ENCODE data around the gene SAMD10.
"Not testable (repeated sequence)": the region's sequence is repeated elsewhere in the genome, so short reads cannot be mapped to it uniquely, and the experiment has no call there.

Gene SAMD10

DNA sequence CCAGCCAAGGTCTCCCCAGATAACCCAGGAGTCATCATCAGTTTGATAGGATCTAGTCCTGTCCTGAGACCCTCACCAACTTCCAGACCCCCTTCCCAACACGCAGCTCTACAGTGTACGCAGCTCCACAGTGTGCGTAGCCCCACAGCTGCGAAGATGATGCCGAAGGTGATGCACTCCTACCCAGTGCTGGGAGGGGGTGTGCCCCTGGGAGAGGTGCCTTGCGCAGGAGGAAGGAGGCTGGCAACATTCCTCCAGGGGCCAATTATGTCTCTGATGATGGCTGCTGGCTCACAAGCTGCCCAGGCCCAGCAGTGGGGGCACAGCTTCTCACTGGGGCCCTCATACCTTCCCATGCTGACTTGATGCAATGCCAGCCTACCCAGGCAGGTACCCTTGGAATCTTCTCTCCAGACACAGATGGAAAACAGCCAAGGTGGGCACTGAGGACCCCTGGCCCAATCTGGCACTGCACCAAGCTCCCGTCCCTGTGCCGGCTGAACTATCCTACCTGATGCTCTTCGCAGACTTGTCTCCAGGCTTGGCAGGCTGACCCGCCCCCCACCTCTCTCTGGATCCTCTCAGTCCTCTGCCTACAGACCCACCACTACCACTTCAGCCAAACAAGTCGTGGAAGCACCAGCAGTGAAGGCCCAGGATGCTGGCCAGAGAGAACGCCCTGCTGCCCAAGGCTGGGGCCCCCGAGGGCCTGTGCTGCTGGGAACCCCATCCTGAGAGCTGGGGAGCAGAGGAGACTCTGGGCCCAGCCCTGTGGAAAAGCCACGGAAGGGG, 11.1 kb downstream of the SAMD10 start:
- DNase-seq = no peak

DNA sequence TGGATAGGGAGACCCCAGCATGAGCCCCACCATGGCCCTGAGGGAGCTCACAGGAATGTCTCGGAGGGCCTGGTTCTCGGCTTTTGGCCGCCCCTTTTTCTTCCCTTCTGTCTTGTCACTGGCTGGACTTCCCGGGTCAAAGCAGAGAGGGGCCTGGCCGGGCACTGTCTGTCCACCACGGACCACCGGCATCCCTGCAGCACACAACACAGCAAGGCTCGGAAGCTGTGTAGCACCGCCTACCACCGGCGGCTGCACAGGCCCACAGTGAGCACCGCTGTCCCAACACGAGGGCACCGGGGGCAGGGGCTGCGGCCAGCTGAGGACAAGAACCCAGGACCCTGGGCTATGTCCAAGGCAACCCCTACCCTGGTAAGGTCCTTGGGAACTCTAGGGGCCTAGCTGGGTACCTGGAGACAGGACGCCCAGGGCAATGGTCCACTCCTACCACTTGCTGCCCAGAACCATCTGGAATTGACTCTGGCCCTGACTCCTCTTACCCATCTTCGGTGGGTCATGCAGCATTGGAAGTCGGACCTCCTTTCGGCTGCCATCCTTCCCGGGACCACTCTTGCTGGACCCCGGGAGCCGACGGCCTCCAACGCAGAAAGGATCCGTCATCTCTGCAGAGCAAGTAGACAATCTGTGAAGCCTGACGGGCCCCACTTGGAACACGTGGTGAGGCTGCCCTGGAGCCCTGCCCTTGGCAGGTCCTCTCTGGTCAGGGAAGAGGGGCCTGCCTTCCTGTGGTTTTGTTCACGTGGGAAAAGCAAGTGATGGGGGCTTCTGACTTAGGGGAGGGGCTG, 11.9 kb downstream of the SAMD10 start:
- no peak for DNase-seq

DNA sequence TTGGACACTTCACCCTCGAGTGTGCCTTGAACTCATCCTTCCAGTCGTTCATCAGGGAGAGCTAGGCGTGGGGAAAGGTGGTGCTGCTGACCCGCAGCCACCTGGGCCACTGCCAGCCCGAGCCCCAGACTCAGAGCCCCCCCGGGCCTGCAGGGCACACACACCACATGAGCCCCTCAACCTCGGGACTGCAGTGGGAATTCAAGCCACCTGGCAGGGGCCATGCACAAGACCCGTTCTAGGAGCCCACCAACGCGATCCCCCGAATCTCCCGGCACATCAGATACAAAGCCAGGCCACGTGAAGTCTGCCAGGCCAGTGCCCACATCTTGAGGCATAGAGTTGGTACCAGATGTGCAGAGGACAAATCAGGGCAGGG, 12.5 kb downstream of the SAMD10 start:
- DNase-seq = no peak

GRCh38 chr20:63966172-63966943, 13.1 kb downstream of the SAMD10 start:
- no peak for DNase-seq

- no peak for DNase-seq
These were observed 15.0 kb downstream of the SAMD10 start for GRCh38 chr20:63964412-63964811.

DNA sequence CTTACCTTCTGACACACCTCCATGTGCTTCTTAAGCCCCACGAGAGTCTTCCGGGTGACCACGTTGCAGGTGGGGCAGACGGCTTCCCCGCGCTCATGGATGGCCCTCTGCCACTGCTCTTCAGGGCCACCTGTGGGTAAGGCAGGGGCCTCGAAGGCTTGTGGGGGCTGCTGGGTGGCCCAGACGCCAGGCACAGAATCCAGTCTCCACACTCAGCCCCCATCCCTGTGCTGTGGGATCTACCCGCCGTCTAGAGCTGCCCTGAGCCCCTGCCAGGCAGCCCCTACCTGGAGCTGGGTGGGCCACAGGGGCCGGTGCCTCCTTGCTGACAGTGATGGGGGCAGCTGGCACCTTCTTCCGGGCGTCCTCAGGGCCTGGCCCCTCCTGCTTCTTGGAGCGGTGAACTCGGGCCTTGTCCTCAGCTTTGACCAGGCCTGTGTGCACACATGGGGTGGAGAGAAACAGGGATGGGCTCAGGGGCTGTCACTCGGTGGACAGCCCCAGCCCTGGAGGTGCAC, 15.6 kb downstream of the SAMD10 start:
- DNase-seq = no peak

- DNase-seq = no peak
These were observed 16.1 kb downstream of the SAMD10 start for GRCh38 chr20:63963348-63963741.

- DNase-seq = no peak
These were observed 16.8 kb downstream of the SAMD10 start for GRCh38 chr20:63962426-63963347.

DNA sequence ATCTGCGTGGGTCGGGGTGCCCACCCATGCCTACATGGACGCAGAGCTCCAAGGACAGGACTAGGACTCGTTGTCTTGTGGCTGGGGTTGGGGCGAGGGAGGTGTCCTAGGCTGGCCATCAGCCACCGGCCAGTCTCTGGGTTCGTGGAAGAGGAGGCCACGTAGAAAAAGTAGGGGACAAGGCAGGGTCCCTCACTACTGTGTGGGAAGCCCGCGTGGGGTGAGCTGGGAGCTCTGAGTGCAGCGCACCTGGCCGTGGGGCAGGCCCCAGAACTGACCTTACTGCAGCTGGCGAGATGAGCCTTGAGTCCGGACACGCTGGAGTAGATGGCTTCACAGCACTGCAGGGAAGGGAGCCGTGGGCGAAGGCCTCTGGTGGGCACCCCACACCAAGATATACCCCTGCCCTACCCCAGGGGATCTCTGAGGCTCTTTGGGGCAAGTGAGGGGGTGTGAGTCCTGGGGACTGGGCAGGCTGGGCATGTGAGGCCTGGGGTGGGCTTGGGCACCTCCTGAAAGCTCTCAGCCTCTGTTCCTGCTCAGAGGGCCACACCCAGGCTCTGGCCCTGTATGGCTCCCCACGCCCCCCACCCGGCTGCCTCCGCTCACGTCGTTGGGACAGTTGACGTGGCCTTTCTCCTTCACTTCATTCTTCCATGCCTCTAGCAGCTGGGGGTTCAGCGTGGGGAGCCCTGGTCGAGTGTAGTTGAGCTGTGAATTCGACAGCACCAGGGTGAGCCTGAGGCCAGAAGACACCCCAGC, 17.6 kb downstream of the SAMD10 start:
- DNase-seq = no peak

DNA sequence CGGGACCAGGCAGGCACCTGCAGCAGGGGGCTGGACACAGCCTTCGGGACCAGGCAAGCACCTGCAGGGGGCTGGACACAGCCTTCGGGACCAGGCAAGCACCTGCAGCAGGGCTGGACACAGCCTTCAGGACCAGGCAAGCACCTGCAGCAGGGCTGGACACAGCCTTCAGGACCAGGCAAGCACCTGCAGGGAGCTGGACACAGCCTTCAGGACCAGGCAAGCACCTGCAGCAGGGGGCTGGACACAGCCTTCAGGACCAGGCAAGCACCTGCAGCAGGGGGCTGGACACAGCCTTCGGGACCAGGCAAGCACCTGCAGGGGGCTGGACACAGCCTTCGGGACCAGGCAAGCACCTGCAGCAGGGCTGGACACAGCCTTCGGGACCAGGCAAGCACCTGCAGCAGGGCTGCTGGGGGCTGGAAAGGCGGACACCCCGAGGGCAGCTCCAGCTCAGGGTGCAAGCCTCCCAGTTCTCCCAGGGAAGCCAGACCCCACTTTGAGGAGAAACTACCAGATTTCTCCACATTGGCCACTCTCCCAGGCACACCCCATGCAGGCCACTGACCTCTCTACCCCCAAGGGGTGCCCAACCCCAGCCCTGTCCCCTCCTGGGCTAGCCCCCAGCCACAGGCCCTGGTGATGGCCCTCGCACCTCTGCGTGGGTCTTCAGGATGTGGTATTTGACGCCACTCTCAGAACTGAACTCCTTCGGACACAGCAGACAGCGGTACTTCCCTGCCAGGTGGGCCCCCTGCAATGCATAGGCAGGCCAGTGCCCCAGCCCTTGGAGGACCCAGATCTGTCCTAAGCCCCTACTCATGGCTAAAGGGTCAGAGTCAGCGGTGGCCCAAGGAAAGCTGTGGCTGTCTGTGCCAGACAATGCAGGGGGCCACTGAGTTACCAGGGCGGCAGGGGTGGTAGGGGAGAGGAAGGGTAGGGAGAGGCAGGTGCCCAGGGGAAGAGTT, 18.5 kb downstream of the SAMD10 start:
- DNase-seq = not testable (repeated sequence)

DNA sequence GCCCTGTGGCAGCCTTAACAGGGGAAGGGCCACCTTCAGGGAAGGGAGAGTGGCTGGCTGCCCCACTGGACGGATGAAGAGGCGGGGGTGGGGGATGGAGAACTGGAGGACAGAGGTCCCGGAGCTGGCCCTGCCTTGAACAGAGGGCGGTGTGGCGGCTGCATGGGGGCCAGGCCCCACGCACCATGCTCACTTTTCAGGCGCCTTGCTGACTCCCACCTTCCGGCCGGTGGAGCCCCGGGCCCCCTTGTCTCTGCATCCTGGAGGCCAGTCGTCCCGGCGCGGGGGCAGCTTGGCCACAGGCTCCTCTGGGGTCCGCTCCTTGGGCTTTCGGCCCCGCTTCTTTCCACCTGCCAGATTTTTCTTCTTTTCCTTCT, 19.8 kb downstream of the SAMD10 start:
- no peak for DNase-seq

- DNase-seq = no peak
These were observed 20.3 kb downstream of the SAMD10 start for GRCh38 chr20:63958964-63959698.

DNA sequence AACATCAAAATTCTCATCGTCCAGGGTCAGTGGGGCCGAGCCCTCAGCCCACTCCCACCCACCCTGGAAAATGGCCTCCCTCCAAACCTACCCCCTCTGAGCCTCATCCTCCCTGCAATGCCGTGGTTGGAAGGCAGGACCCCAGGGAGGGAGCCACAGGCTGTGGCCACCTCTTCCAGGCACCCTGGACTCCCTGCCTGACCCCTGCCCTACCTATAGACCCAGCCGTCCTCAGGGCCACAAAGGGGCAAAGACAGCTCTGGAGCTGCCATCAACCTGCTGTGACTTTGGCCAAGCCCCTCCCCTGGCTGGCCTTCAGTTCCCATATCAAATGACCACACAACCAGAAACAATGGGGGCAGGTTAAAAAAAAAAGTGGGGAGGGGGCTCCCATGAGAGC, 21.0 kb downstream of the SAMD10 start:
- DNase-seq = no peak

DNA sequence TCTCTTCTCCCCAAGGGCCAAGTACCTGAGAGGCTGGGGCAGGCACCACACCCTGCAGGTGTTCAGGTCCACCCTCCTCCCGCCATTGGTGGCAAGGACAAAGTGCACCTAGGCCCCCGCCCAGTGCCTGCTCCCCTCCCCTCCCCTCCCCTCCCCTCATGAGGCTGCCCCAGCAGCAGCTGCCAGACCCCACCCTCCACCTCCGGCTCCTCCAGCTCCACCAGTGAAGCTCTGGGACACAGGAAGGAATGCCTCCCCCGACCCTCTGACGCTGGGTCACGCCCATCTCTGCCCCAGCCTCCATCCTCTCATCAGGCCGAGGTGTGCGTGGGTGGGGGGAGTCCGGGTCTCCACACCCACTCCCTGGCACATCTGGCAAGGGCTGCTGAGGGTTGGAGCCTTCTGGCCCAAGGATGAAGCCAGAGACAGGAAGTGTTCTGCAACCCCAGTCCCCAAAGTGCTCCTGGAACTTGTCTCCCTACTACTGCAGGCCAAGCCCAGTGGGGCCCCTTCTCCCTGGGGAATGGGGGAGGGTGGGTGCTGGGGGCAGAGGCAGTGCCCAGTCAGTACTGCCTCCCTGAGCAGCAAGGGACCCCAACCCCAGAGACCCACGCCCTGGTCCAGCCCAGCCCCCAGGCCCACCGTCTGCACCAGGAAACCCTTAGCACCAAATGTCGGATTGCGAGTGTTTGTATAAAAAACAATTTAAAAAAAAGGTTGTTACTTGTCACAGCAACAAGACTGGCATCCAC, 21.6 kb downstream of the SAMD10 start:
- peak; percentile 87 for DNase-seq

GRCh38 chr20:63957004-63957689, 22.3 kb downstream of the SAMD10 start:
- peak; percentile 87 for DNase-seq

DNA sequence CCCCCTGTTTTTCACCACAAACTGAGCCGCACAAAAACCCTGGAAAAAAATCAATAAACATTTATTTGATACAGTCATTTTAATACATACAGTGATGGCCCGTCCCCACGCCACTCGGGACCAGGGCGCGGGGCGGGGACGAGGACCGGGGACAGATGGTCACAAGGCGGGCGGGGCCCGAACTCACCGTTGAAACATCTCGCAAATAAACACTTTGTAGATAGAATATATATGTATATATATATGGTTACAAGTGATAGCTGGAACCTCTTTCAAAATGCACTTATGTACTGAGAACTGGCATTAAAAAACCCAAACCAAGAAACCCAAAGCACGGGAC, 22.8 kb downstream of the SAMD10 start:
- no peak for DNase-seq

GRCh38 chr20:63955827-63956663, 23.4 kb downstream of the SAMD10 start, which contains the start of gene UCKL1:
Gene UCKL1 (minus strand): TSS chr20:63956416. CDS start chr20:63956372, 44 bp downstream.
- peak; percentile 93 for DNase-seq

Data from NCI-H2171 treated with DMSO at 0.1 percent for 48 hours (cell line).